HG03571 (cell line): ENCODE measurements around the gene LIMK1.
"Not testable (repeated sequence)": the region's sequence is repeated elsewhere in the genome, so short reads cannot be mapped to it uniquely, and the experiment has no call there.

Source experiments
- ATAC-seq: cut with Tn5 transposase; IDR thresholded peaks from one replicate; pipeline ENCODE4 v1.9.1; 2021; ENCODE audit not compliant: unreplicated experiment

LIMK1 gene

DNA sequence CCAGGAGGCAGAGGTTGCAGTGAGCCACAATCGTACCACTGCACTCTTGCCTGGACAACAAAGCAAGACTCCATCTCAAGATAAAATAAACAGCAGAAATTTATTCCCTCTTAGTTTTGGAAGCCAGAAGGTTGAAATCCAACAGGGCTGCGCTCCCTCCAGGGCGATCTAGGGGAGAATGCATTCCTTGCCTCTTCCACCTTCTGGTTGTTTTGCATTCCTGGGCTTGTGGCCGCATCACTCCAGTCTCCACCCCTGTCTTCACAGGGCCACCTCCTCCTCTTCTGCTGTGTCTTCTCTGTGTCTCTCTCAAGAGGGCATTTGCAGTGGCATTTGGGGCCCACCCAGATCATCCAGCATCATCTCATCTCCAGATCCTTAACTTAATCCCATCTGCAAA, 36.2 kb downstream of the LIMK1 start:
- no peak for ATAC-seq

DNA sequence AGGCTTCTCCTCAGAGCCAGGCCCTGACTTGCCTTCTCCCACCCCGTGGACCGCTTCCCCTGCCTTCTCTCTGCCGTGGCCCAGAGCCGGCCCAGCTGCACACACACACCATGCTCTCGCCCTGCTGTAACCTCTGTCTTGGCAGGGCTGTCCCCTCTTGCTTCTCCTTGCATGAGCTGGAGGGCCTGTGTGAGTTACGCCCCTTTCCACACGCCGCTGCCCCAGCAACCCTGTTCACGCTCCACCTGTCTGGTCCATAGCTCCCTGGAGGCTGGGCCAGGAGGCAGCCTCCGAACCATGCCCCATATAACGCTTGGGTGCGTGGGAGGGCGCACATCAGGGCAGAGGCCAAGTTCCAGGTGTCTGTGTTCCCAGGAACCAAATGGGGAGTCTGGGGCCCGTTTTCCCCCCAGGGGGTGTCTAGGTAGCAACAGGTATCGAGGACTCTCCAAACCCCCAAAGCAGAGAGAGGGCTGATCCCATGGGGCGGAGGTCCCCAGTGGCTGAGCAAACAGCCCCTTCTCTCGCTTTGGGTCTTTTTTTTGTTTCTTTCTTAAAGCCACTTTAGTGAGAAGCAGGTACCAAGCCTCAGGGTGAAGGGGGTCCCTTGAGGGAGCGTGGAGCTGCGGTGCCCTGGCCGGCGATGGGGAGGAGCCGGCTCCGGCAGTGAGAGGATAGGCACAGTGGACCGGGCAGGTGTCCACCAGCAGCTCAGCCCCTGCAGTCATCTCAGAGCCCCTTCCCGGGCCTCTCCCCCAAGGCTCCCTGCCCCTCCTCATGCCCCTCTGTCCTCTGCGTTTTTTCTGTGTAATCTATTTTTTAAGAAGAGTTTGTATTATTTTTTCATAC, 38.0 kb downstream of the LIMK1 start:
- ATAC-seq = no peak

DNA sequence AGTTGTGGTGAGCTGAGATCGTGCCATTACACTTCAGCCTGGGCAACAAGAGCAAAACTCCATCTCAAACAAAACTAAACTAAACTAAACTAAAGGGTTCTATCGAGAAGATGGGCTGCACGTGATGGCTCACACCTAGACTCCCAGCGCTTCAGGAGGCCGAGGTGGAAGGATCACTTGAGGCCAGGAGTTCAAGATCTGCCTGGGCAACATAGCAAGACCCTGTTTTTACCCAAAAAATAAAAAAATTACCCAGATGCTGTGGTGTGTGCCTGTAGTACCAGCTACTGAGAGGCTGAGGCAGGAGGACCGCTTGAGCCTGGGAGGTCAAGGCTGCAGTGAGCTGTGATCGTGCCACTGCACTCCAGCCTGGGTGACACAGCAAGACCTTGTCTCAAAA, 40.3 kb downstream of the LIMK1 start:
- not testable (repeated sequence) for ATAC-seq

DNA sequence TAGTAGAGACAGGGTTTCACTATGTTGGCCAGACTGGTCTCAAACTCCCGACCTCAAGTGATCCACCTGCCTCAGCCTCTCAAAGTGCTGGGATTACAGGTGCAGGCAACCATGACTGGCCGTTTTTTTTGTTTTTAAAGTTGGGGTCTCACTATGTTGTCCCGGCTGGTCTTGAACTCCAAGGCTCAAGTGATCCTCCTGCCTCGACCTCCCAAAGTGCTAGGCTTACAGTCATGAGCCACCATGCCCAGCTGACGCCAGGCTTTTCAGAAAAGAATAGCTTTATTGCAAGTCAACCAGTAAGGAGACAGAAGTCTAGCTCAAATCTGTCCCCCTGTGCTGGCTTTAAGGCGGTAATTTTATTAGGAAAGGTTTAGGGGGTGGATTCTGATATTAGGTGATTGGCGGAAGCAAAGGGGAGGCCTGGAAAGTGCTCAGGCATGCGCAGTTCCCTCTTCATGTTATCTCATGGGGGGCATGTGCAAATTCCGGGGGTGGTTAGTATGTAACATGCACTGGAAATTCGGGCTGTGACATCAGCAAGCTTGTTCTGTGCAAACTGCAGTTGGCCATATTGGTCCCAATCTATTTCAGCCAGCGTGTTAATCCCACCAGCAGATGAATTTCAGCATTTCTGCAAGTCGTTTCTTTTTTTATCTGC, 42.7 kb downstream of the LIMK1 start:
- ATAC-seq = no peak

DNA sequence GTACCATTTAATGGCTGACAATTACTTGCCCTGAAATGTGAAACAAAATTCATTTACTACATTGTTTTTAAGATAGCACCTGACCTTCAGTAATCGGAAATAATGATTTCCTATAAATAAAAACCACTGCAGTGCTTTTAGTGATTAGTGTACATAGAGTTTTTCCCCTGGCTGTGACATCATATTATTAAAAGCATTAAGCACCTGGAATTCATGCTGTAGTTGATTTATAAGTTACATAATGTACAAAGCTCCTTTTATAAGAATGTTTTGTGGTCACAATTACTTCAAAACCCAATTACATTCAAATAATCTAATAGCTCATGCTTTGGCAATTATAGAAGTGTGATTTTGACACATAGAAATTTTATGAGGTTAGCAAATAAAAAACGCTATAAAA, 46.3 kb downstream of the LIMK1 start:
- no peak for ATAC-seq

DNA sequence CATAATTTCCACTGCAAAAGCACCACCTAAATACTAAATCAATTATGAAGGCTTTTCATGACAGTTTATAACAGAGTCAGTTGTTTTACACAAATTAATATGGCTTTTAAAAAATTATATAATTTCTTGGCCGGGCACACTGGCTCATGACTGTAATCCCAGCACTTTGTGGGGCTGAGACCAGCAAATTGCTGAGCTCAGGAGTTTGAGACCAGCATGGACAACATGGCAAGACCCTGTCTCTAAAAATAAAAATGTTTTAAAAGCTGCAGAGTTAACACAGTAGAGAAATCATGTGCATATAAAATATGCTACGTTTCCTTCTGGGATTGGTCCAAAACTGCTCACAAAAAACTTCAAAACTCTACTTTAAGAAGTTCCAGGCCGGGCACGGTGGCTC, 46.9 kb downstream of the LIMK1 start:
- no peak for ATAC-seq

DNA sequence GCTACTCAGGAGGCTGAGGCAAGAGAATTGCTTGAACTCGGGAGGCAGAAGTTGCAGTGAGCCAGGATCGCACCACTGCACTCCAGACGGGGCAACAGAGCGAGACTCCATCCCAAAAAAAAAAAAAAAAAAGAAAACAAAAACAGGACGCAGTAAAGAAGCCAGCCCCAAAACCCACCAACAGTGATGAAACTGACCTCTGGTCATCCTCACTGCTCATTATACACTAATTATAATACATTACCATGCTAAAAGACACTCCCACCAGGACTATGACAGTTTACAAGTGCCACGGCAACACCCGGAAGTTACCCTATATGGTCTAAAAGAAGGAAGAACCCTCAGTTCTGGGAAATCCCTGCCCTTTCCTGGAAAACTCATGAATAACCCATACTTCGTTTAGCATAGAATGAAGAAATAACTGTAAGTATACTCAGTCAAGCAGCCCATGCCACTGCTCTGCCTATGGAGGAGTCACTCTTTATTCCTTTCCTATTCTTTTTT, 50.6 kb downstream of the LIMK1 start:
- ATAC-seq = no peak

DNA sequence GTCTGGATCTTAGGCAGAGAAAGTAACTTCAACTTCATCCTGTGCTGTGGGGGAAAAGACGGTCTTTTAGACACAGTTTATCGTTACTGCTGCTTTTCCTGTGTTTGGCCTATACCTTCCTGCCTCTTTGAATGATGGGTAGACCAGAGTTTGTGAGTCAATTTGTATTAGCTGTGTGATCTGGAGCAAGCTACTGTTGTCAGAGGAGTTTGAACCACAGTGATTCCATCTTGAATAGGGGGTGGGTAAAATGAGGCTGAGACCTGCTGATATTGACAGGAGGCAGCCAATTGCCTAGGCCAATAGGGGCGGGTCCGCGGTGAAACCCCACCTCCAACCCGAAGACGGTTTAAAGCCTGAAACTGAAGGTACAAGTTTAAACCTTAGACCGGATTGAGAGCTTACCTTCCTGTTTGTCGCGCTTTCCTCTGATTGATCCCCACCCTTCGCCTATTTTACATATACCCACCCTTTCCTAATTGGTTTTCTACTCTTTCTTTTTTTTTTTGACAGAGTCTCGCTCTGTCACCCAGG, 54.8 kb downstream of the LIMK1 start:
- no peak for ATAC-seq

DNA sequence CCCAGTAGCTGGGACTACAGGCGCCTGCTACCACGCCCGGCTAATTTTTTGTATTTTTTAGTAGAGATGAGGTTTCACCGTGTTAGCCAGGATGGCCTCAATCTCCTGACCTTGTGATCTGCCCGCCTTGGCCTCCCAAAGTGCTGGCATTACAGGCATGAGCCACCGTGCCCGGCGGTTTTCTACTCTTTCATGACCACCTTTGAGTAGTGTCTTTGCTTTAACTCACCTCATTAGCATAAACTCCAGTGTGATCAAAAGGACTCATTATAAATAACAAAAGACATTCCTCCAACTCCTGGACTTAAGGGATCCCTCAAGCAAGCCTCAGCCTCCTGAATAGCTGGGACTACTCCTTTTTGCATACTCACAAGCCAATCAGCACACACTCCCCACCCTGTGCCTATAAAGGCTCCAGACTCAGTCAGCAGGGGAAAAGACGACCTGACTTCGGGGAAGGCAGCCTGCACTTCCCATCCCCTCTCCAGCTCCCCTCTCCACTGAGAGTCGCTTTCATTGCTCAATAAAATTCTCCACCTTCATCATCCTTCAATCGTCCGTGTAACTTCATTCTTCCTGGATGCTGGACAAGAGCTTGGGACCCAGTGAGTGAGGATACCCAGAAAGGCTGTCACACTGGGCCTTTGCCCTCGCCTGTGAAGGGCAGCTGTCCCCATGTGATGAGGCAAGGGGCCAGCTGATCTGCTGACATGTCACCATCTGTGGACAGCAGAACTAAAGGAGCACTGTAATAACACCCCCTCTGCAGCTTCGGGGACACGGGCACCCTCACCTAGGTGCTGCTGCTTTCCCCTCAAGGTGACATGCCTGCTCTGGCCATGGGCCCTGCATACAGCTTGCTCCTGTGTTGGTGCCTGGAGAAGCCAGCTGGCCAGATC, 55.6 kb downstream of the LIMK1 start:
- no peak for ATAC-seq

DNA sequence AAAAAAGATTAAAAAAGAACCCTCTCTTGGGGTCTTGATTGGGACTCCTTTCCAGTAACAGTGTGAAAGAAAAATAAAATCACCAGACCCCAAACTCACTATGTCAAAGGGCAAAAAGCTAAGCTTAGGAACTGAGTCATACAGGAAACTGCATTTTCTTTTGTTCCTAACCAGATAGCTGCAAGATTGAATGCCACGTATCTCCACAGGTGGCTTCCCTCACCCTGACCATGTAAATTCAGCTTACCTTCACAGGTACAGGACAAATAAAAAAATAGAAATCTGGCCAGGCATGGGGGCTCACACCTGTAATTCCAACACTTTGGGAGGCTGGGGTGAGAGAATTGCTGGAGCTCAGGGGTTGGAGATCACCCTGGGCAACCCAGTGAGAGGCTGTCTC, 58.1 kb downstream of the LIMK1 start:
- no peak for ATAC-seq

DNA sequence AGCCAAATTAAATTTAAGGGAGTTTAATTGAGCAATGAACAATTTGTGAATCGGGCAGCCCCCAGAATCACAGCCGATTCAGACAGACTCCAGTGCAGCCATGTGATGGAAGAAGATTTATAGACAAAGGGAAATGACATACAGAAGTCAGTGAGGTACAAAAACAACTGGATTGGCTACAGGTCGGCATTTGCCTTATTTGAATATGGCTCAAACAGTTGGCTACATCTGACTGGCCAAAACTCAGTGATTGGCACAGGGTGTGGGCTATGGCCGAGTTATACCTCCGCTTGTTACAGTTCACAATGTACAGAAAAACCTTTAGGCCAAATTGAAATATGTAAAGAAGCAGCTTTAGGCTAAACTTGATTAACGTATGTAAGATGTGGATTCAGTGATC, 59.8 kb downstream of the LIMK1 start:
- ATAC-seq = no peak

DNA sequence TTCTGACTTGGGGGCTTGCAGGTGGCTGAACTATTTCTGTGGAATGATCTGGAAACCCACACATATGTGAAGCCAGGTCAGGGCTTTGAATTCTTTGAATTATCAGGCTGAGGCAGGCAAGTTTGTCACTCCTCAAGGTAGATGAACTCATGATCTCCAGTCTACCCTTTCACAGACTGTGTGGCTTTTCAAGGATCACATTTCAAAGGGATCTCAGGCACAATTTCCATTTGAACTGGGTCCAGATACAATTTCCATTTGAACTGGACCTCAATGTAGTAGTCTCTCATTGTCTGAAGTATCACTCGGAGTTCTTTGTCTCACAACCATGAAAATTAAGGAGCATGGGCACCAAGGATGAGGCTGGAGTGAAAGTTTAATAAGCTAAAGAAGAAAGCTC, 64.9 kb downstream of the LIMK1 start:
- no peak for ATAC-seq

DNA sequence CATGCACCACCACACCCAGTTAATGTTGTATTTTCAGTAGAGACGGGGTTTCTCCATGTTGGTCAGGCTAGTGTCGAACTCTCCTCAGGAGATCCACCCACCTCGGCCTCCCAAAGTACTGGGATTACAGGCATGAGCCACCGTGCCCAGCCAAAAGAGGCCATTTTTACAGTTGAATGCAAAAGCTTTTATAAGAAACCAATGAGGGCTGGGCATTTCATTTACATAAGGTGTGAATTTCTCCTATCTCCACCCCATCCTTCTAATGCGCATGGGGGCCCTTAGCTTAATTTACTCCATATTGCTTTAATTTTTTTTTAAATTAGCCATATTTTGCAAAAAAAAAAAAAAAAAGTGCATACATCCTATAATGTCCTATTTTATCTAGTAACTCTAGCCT, 65.5 kb downstream of the LIMK1 start:
- ATAC-seq = no peak

DNA sequence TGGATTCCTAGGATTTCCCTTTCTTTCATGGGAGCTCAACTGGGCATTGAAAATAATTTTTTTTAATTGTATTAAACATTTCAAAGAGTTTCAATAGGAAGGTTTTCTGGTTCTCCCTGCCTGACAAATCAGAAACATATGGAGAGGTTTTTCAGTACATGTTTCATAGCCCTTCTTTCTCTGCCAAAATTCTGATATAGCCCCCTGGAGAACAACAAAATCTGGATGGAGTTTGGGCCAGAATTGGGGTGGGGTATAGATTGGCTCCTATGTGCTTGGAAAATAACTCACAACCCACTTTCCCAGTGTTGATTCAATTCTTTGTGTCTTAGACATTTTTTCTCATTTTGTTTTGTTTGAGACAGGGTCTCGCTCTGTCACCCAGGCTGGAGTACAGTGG, 66.0 kb downstream of the LIMK1 start:
- no peak for ATAC-seq

DNA sequence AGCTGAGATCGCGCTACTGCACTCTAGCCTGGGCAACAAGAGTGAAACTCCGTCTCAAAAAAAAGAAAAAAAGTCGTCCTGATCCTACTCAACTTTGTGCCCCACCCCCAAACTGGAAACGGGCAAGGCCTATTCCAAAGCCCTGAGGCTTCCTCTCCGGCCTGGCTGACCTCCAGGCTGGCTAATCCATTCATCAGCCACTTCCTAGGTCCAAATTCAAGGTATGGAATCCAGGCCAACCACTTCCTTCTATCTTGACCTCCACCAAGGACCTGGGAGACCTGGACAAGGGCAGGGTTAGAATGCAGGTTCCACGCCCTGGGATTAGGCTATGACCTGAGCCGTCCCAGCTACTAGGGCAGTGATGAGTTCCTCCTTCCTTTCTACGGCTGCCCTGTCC, 70.1 kb downstream of the LIMK1 start:
- ATAC-seq = no peak

DNA sequence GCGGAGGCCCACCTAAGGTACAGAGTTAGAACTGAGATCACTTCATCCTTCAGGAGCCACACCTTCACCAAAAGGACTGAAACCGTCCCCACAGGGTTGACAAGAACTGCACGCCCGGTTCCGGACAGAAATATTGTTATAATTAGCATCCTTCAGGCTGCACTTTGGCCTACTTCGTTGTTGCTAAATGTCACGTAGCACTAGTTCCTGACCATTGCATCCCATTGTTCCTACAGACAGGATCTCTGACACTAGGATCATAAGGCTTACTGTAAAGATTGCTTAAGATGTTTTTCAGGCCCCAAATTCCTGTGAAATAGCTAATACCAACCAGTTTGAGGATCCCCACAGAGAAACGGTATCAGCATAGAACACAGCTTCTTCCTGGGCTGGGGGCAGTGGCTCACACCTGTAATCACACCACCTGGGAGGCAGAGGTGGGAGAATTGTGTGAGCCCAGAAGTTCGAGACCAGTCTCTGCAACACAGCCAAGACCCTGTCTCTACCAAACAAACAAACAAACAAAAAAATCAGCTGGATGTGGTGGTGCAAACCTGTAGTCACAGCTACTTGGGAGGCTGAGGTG, 72.3 kb downstream of the LIMK1 start:
- no peak for ATAC-seq

DNA sequence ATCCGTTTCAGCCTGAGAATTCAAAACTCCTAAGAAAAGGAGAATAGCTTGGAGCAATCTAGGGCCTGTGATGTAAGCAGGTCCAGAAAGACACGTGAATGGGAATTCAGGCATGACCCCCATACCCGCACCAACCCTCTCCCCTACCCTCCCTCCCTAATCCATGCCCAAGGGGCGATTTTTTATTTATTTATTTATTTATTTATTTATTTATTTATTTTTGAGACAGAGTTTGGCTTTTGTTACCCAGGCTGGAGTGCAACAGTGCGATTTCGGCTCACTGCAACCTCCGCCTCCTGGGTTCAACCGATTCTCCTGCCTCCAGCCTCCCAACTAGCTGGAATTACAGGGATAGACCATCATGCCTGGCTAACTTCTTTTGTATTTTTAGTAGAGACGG, 74.0 kb downstream of the LIMK1 start:
- ATAC-seq = no peak

DNA sequence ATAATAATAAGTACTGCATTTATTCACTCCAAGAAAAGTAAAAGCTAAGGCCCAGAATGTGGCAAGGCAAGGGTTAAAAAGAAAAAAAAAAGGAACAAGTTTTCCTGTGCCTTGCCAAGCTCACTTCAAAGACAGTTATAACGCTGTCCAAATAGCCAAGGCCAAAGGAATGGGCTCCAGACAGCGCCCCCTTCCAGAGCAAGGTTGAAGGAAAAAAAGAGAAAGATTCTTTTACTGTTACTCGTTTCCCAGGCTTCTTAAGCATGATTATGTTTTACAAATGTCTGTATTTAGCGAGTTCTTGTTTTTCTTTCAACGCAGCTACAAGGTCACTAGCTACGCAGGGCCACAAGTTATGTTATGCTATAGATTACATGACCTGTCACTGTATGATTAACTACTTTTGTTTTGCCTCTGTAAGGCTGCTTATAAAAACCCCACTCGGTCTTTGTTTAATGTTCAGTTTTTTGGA, 81.4 kb downstream of the LIMK1 start:
- ATAC-seq = no peak

DNA sequence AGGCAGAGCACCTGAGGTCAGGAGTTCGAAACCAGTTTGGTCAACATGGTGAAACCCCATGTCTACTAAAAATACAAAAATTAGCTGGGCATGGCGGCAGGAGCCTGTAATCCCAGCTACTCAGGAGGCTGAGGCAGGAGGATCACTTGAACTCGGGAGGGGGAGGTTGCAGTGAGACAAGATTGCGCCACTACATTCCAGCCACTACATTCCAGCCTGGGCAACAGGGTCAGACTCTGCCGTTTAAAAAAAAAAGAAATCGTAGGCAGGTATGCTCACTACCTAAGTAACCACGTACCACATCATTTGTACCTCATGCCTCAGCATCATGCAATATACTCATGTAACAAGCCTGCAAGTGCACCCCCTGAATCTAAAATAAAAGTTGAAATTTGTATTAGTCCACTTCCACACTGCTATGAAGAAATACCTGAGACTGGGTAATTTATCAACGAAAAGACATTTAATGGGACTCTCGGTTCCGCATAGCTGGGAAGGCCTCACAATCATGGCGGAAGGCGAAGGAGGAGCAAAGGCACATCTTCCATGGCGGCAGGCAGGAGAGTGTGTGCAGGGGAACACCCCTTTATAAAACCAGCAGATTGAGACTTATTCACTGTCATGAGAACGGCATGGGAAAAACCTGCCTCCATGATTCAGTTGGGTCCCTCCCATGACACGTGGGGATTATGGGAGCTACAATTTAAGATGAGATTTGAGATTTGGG, 82.4 kb downstream of the LIMK1 start:
- ATAC-seq = no peak

DNA sequence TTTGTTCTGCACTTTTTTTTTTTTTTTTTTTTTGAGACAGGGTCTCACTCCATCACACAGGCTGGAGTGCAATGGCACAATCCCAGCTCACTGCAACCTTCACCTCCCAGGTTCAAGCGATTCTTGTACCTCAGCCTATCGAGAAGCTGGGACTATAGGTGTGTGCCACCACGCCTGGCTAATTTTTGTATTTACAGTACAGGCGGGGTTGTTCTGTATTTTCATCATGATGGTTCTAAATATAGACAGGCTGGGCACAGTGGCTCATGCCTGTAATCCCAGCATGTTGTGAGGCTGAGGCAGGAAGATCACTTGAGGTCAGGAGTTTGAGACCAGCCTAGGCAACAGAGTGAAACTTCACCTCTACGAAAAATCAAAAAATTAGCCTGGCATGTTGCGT, 83.7 kb downstream of the LIMK1 start:
- not testable (repeated sequence) for ATAC-seq
